ENCODE results near the gene OSBPL6. TPM values are rescaled to one million over a fixed set of nuclear protein-coding genes. Genes with fewer than 3 reads are reported as not detected.
"Not testable (repeated sequence)": the region's sequence is repeated elsewhere in the genome, so short reads cannot be mapped to it uniquely, and the experiment has no call there.

Gene OSBPL6
- total RNA-seq, 4 donors from 2014 or later: 1.8 to 9.9 (median 2.8) TPM

- intact Hi-C loops (cut with DNase I; ENCODE audit: low total_unique reads): no loop called here
- Histone ChIP-seq H3K27me3 (no peaks in the 10 kb centered on the region), H3K9me3 (no peaks in the 10 kb centered on the region), H3K36me3 (no peaks in the 10 kb centered on the region), H3K27ac (no peak overlapping the region), H3K4me1 (no peaks in the 10 kb centered on the region), H3K4me3 (no peak overlapping the region)
- TF ChIP-seq POLR2A (IDR thresholded peaks at IDR 0.05) (no peak), CTCF (IDR thresholded peaks at IDR 0.05) (no peak)
- DNase-seq: no peak
These were observed 227.8 kb downstream of the OSBPL6 start for GRCh38 chr2:178422097-178422496.

GRCh38 chr2:178423746-178424145, 229.4 kb downstream of the OSBPL6 start:
- H3K27me3 ChIP-seq; intact Hi-C loops (cut with DNase I; ENCODE audit: low total_unique reads); DNase-seq; H3K4me1 ChIP-seq; H3K36me3 ChIP-seq; H3K27ac ChIP-seq; H3K4me3 ChIP-seq; H3K9me3 ChIP-seq: not testable (repeated sequence)

GRCh38 chr2:178425255-178425827, 231.0 kb downstream of the OSBPL6 start:
- intact Hi-C loops (cut with DNase I; ENCODE audit: low total_unique reads): no loop called here
- no peak for TF ChIP-seq CTCF (IDR thresholded peaks at IDR 0.05)
- no peak for TF ChIP-seq POLR2A (IDR thresholded peaks at IDR 0.05)
- H3K4me3 ChIP-seq: no peak overlapping the region
- H3K9me3 ChIP-seq: no peaks in the 10 kb centered on the region
- H3K4me1 ChIP-seq: no peaks in the 10 kb centered on the region
- H3K27me3 ChIP-seq: no peaks in the 10 kb centered on the region
- DNase-seq: no peak
- H3K36me3 ChIP-seq: no peaks in the 10 kb centered on the region
- no peak overlapping the region for H3K27ac ChIP-seq

- no peak overlapping the region for H3K27ac ChIP-seq
- H3K27me3 ChIP-seq: no peaks in the 10 kb centered on the region
- H3K4me3 ChIP-seq: no peak overlapping the region
- H3K4me1 ChIP-seq: no peaks in the 10 kb centered on the region
- DNase-seq: no peak
- TF ChIP-seq CTCF (IDR thresholded peaks at IDR 0.05): no peak
- TF ChIP-seq POLR2A (IDR thresholded peaks at IDR 0.05): no peak
- no peaks in the 10 kb centered on the region for H3K36me3 ChIP-seq
- intact Hi-C loops (cut with DNase I; ENCODE audit: low total_unique reads): no loop called here
- no peaks in the 10 kb centered on the region for H3K9me3 ChIP-seq
These were observed 232.1 kb downstream of the OSBPL6 start for GRCh38 chr2:178426388-178426787.

- H3K27ac ChIP-seq: no peak overlapping the region
- intact Hi-C loops (cut with DNase I; ENCODE audit: low total_unique reads): no loop called here
- H3K36me3 ChIP-seq: no peaks in the 10 kb centered on the region
- no peaks in the 10 kb centered on the region for H3K27me3 ChIP-seq
- no peaks in the 10 kb centered on the region for H3K4me1 ChIP-seq
- no peak overlapping the region for H3K4me3 ChIP-seq
- no peak for DNase-seq
- TF ChIP-seq CTCF (IDR thresholded peaks at IDR 0.05) (no peak), POLR2A (IDR thresholded peaks at IDR 0.05) (no peak)
- H3K9me3 ChIP-seq: no peaks in the 10 kb centered on the region
These were observed 233.1 kb downstream of the OSBPL6 start for GRCh38 chr2:178427458-178427857.

- no peak for TF ChIP-seq CTCF (IDR thresholded peaks at IDR 0.05)
- TF ChIP-seq POLR2A (IDR thresholded peaks at IDR 0.05): no peak
- Histone ChIP-seq H3K4me1 (no peaks in the 10 kb centered on the region), H3K36me3 (no peaks in the 10 kb centered on the region), H3K27ac (no peak overlapping the region), H3K9me3 (no peaks in the 10 kb centered on the region), H3K27me3 (no peaks in the 10 kb centered on the region), H3K4me3 (no peak overlapping the region)
- intact Hi-C loops (cut with DNase I; ENCODE audit: low total_unique reads): no loop called here
- DNase-seq: no peak
These were observed 234.1 kb downstream of the OSBPL6 start for GRCh38 chr2:178428396-178428806.

All from uterus (tissue), 4 donors.